RWPE2 (cell line): ENCODE results near the gene CCZ1.
"Not testable (repeated sequence)": the region's sequence is repeated elsewhere in the genome, so short reads cannot be mapped to it uniquely, and the experiment has no call there.

Experiments
- ATAC-seq: fragments of 200-7000 bp; cut with Tn5 transposase; 3 replicates; pipeline ENCODE4 v1.9.1; 2021; ENCODE audit warnings: low read depth
- DNase-seq: peaks from one replicate; pipeline ENCODE4 v3.0.0-alpha.2; 2020; ENCODE audit warnings: low spot score
- H3K27ac ChIP-seq: fragments of 450-650 bp; 2 replicates; pipeline ENCODE4 v1.5.1; 2017; ENCODE audit warnings: mild to moderate bottlenecking; ENCODE audit not compliant: poor library complexity, severe bottlenecking
- H3K27me3 ChIP-seq: fragments of 250-450 bp; sonication (Bioruptor Pico); 2 replicates; pipeline ENCODE4 v1.5.1; 2021; ENCODE audit warnings: mild to moderate bottlenecking, moderate library complexity; ENCODE audit not compliant: insufficient read depth, poor library complexity, severe bottlenecking
- H3K36me3 ChIP-seq: fragments of 250-450 bp; sonication (Bioruptor Pico); 2 replicates; pipeline ENCODE4 v1.5.1; 2020; ENCODE audit warnings: low read depth, mild to moderate bottlenecking, moderate library complexity
- H3K4me1 ChIP-seq: fragments of 250-450 bp; sonication (Bioruptor Pico); 2 replicates; pipeline ENCODE4 v1.5.1; 2021; ENCODE audit warnings: mild to moderate bottlenecking, moderate library complexity; ENCODE audit not compliant: insufficient read depth, poor library complexity, severe bottlenecking
- H3K4me3 ChIP-seq: fragments of 250-450 bp; sonication (Bioruptor Pico); 2 replicates; pipeline ENCODE4 v1.5.1; 2021; ENCODE audit warnings: mild to moderate bottlenecking, moderate library complexity; ENCODE audit not compliant: severe bottlenecking
- H3K9me3 ChIP-seq: fragments of 250-450 bp; sonication (Bioruptor Pico); 2 replicates; pipeline ENCODE4 v1.5.1; 2021; ENCODE audit warnings: mild to moderate bottlenecking, moderate library complexity; ENCODE audit not compliant: severe bottlenecking
- CTCF ChIP-seq: fragments of 450-650 bp; IDR thresholded peaks from one replicate; pipeline ENCODE4 v1.5.1; 2017; ENCODE audit warnings: mild to moderate bottlenecking, moderate library complexity; ENCODE audit not compliant: poor library complexity, severe bottlenecking

Gene CCZ1

GRCh38 chr7:5867060-5867459 is 31.5 kb upstream of the CCZ1 start:
- DNase-seq (no peak), ATAC-seq (no peak)
- H3K36me3 ChIP-seq = no peaks in the 10 kb centered on the region
- no peak overlapping the region for H3K4me3 ChIP-seq
- no peak overlapping the region for H3K27ac ChIP-seq
- H3K27me3 ChIP-seq = no peaks in the 10 kb centered on the region
- H3K9me3 ChIP-seq = no peaks in the 10 kb centered on the region
- no peak for TF ChIP-seq CTCF
- H3K4me1 ChIP-seq = no peaks in the 10 kb centered on the region

- not testable (repeated sequence) for H3K4me1 ChIP-seq, H3K27ac ChIP-seq, H3K36me3 ChIP-seq, DNase-seq, H3K4me3 ChIP-seq, ATAC-seq, H3K27me3 ChIP-seq, H3K9me3 ChIP-seq
Measured at GRCh38 chr7:5868928-5869341, 29.6 kb upstream of the CCZ1 start.

- Histone ChIP-seq H3K27me3 (no peaks in the 10 kb centered on the region), H3K4me1 (no peaks in the 10 kb centered on the region), H3K9me3 (no peaks in the 10 kb centered on the region), H3K36me3 (no peaks in the 10 kb centered on the region), H3K27ac (no peak overlapping the region), H3K4me3 (no peak overlapping the region)
- no peak for TF ChIP-seq CTCF
- no peak for DNase-seq
- no peak for ATAC-seq
Measured at GRCh38 chr7:5869691-5870090, 28.8 kb upstream of the CCZ1 start.

GRCh38 chr7:5870311-5870710 is 28.2 kb upstream of the CCZ1 start:
- no peaks in the 10 kb centered on the region for H3K27me3 ChIP-seq

GRCh38 chr7:5872326-5872725 is 26.2 kb upstream of the CCZ1 start:
- no peak overlapping the region for H3K27ac ChIP-seq
- DNase-seq (no peak), ATAC-seq (no peak)
- H3K27me3 ChIP-seq = no peaks in the 10 kb centered on the region
- H3K9me3 ChIP-seq = no peaks in the 10 kb centered on the region
- H3K4me3 ChIP-seq = no peak overlapping the region
- no peaks in the 10 kb centered on the region for H3K4me1 ChIP-seq
- no peak for TF ChIP-seq CTCF
- no peaks in the 10 kb centered on the region for H3K36me3 ChIP-seq

More at GRCh38 chr7:5870311-5870710, 28.2 kb upstream of the CCZ1 start:
- H3K9me3 ChIP-seq = no peaks in the 10 kb centered on the region
- no peak overlapping the region for H3K4me3 ChIP-seq
- TF ChIP-seq CTCF = no peak
- H3K4me1 ChIP-seq = no peaks in the 10 kb centered on the region
- H3K36me3 ChIP-seq = no peaks in the 10 kb centered on the region
- ATAC-seq (no peak), DNase-seq (no peak)
- H3K27ac ChIP-seq = no peak overlapping the region

- not testable (repeated sequence) for ATAC-seq, H3K27ac ChIP-seq, H3K4me3 ChIP-seq, DNase-seq, H3K36me3 ChIP-seq, H3K9me3 ChIP-seq, H3K4me1 ChIP-seq, H3K27me3 ChIP-seq
Measured at GRCh38 chr7:5879591-5879990, 18.9 kb upstream of the CCZ1 start.

GRCh38 chr7:5880106-5880505 is 18.4 kb upstream of the CCZ1 start:
- H3K36me3 ChIP-seq, DNase-seq, H3K9me3 ChIP-seq, ATAC-seq, H3K27ac ChIP-seq, H3K27me3 ChIP-seq, H3K4me1 ChIP-seq, H3K4me3 ChIP-seq: not testable (repeated sequence)

GRCh38 chr7:5884431-5884830 is 14.1 kb upstream of the CCZ1 start:
- not testable (repeated sequence) for H3K27ac ChIP-seq, H3K36me3 ChIP-seq, H3K4me1 ChIP-seq, H3K4me3 ChIP-seq, H3K27me3 ChIP-seq, ATAC-seq, H3K9me3 ChIP-seq, DNase-seq

- not testable (repeated sequence) for H3K9me3 ChIP-seq, DNase-seq, H3K27ac ChIP-seq, H3K27me3 ChIP-seq, H3K36me3 ChIP-seq, H3K4me3 ChIP-seq, ATAC-seq, H3K4me1 ChIP-seq
Measured at GRCh38 chr7:5888021-5888420, 10.5 kb upstream of the CCZ1 start.
